HFF-Myc (cell line): ENCODE data around the gene AKT2.

Experiments
- DNase-seq: peaks from one replicate; pipeline ENCODE4 v3.0.0-alpha.2; 2011; ENCODE audit warnings: low read depth; ENCODE audit errors: extremely low read depth
- H3K4me3 ChIP-seq: replicated peaks from 2 replicates; pipeline ENCODE4 v1.5.1; 2011; ENCODE audit warnings: low read depth, mild to moderate bottlenecking, control low read depth, low read length
- CTCF ChIP-seq: IDR thresholded peaks from 2 replicates; pipeline ENCODE4 v1.5.1; 2012; ENCODE audit warnings: mild to moderate bottlenecking, low read depth, low read length, control low read depth; ENCODE audit errors: missing control alignments

Gene AKT2

GRCh38 chr19:40263440-40264313 lies 21.5 kb downstream of the AKT2 start:
- no peak for TF ChIP-seq CTCF
- no peak for DNase-seq
- H3K4me3 ChIP-seq: no peak overlapping the region

GRCh38 chr19:40262422-40262821 lies 22.7 kb downstream of the AKT2 start:
- no peak overlapping the region for H3K4me3 ChIP-seq
- no peak for DNase-seq
- no peak for TF ChIP-seq CTCF

GRCh38 chr19:40261631-40262030 lies 23.5 kb downstream of the AKT2 start:
- H3K4me3 ChIP-seq: no peak overlapping the region
- TF ChIP-seq CTCF: no peak
- no peak for DNase-seq

- TF ChIP-seq CTCF: no peak
- no peak overlapping the region for H3K4me3 ChIP-seq
- no peak for DNase-seq
Observed at GRCh38 chr19:40257096-40257517, 28.0 kb downstream of the AKT2 start.

- no peak overlapping the region for H3K4me3 ChIP-seq
- DNase-seq: no peak
- no peak for TF ChIP-seq CTCF
Observed at GRCh38 chr19:40256512-40256911, 28.6 kb downstream of the AKT2 start.

GRCh38 chr19:40255619-40256166 lies 29.5 kb downstream of the AKT2 start:
- TF ChIP-seq CTCF: no peak
- DNase-seq: no peak
- no peak overlapping the region for H3K4me3 ChIP-seq
